ENCODE results near the gene PTCSC3. TPM values are rescaled to one million over a fixed set of nuclear protein-coding genes. Genes with fewer than 3 reads are reported as not detected.

PTCSC3 gene
- total RNA-seq, 1 experiment from 2014 or later = not detected

DNA sequence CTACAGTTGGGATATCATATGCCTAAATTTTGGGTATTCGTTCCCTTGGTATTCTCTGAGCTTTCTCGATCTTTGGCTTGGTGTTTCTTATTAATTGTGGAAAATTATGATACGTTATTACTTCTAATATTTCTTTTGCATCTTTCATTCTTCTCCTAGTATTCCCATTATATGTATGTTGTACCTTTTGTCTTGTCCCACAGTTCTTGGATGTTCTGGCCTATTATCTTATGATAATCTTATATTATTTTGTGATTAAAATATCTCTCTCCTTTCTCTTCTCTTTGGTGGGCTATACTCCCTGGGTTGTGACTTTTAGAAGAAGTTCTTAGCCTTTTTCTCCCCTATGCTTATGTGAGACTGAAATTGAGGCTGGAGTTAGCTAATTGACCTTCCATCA is 25.2 kb downstream of the PTCSC3 start:
- DNase-seq (ENCODE audit: low read depth, low spot score) = no peak
- no peak for ATAC-seq
- no peaks in the 10 kb centered on the region for H3K4me1 ChIP-seq (ENCODE audit: control insufficient read depth, insufficient read depth, low read length)
- in situ Hi-C loops (cut with HindIII; ENCODE audit: low pct_unique_long_range_greater_than_20kb, low sequenced_read_pairs) (no loop called here), intact Hi-C loops (cut with micrococcal nuclease; ENCODE audit: unreplicated experiment) (no loop called here)
- POLR2A ChIA-PET = no interaction called here
- no peaks in the 10 kb centered on the region for H3K9me3 ChIP-seq (ENCODE audit: control insufficient read depth, insufficient read depth, low read depth, low read length)
- CTCF ChIA-PET = no interaction called here
- BruUV-seq (replicated peaks) = no TSS peak
- H3K36me3 ChIP-seq (ENCODE audit: control insufficient read depth, insufficient read depth, low read length) = no peaks in the 10 kb centered on the region
- H3K4me3 ChIP-seq (ENCODE audit: low read depth in 2 of 2, low read length in 2 of 2) = no peak overlapping the region
- no peak overlapping the region for H3K27ac ChIP-seq (ENCODE audit: low read length)
- TF ChIP-seq, protein P1, sequence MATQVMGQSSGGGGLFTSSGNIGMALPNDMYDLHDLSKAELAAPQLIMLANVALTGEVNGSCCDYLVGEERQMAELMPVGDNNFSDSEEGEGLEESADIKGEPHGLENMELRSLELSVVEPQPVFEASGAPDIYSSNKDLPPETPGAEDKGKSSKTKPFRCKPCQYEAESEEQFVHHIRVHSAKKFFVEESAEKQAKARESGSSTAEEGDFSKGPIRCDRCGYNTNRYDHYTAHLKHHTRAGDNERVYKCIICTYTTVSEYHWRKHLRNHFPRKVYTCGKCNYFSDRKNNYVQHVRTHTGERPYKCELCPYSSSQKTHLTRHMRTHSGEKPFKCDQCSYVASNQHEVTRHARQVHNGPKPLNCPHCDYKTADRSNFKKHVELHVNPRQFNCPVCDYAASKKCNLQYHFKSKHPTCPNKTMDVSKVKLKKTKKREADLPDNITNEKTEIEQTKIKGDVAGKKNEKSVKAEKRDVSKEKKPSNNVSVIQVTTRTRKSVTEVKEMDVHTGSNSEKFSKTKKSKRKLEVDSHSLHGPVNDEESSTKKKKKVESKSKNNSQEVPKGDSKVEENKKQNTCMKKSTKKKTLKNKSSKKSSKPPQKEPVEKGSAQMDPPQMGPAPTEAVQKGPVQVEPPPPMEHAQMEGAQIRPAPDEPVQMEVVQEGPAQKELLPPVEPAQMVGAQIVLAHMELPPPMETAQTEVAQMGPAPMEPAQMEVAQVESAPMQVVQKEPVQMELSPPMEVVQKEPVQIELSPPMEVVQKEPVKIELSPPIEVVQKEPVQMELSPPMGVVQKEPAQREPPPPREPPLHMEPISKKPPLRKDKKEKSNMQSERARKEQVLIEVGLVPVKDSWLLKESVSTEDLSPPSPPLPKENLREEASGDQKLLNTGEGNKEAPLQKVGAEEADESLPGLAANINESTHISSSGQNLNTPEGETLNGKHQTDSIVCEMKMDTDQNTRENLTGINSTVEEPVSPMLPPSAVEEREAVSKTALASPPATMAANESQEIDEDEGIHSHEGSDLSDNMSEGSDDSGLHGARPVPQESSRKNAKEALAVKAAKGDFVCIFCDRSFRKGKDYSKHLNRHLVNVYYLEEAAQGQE (IDR thresholded peaks at IDR 0.05; ENCODE audit: insufficient read depth in 1 of 2, low read depth in 2 of 2, low read length in 1 of 2) = no peak
- no peak for TF ChIP-seq POLR2AphosphoS5 (IDR thresholded peaks at IDR 0.05; ENCODE audit: low read depth, low read length)
- TF ChIP-seq TCF7L2 (IDR thresholded peaks at IDR 0.05; ENCODE audit: low read depth, low read length) = no peak
- TF ChIP-seq, protein P2, sequence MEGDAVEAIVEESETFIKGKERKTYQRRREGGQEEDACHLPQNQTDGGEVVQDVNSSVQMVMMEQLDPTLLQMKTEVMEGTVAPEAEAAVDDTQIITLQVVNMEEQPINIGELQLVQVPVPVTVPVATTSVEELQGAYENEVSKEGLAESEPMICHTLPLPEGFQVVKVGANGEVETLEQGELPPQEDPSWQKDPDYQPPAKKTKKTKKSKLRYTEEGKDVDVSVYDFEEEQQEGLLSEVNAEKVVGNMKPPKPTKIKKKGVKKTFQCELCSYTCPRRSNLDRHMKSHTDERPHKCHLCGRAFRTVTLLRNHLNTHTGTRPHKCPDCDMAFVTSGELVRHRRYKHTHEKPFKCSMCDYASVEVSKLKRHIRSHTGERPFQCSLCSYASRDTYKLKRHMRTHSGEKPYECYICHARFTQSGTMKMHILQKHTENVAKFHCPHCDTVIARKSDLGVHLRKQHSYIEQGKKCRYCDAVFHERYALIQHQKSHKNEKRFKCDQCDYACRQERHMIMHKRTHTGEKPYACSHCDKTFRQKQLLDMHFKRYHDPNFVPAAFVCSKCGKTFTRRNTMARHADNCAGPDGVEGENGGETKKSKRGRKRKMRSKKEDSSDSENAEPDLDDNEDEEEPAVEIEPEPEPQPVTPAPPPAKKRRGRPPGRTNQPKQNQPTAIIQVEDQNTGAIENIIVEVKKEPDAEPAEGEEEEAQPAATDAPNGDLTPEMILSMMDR (IDR thresholded peaks at IDR 0.05) = no peak
- TF ChIP-seq SIN3A (IDR thresholded peaks at IDR 0.05; ENCODE audit: borderline replicate concordance, insufficient read depth, low read depth, low read length) = no peak
- no peaks in the 10 kb centered on the region for H3K27me3 ChIP-seq (ENCODE audit: control insufficient read depth, insufficient read depth, low read length)

DNA sequence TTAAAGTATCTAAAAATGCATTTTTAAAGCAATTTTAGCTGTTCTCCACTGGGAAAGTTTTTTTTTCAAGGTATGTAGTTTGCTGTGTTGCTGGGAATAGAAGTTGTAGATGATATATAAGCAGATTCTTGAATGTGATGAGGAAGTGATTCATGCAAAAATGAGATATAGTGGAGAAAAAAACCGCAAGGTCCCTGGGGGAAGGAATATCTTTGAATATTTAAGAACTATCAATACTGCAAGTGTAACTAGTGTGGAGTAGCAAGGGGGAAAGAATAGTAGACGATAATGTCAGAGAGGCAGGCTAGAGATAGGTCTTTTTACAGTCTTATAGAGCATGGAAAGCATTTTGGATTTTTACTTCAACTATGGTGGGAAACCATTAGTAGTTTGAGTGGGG is 42.5 kb downstream of the PTCSC3 start:
- no peaks in the 10 kb centered on the region for H3K27me3 ChIP-seq (ENCODE audit: control insufficient read depth, insufficient read depth, low read length)
- ATAC-seq = no peak
- no peak overlapping the region for H3K4me3 ChIP-seq (ENCODE audit: low read depth in 2 of 2, low read length in 2 of 2)
- TF ChIP-seq, protein P1 (IDR thresholded peaks at IDR 0.05; ENCODE audit: insufficient read depth in 1 of 2, low read depth in 2 of 2, low read length in 1 of 2) = no peak
- no peak for TF ChIP-seq SIN3A (IDR thresholded peaks at IDR 0.05; ENCODE audit: borderline replicate concordance, insufficient read depth, low read depth, low read length)
- TF ChIP-seq, protein P2 (IDR thresholded peaks at IDR 0.05) = no peak
- TF ChIP-seq POLR2AphosphoS5 (IDR thresholded peaks at IDR 0.05; ENCODE audit: low read depth, low read length) = no peak
- TF ChIP-seq TCF7L2 (IDR thresholded peaks at IDR 0.05; ENCODE audit: low read depth, low read length) = no peak
- intact Hi-C loops (cut with micrococcal nuclease; ENCODE audit: unreplicated experiment) (no loop called here), in situ Hi-C loops (cut with HindIII; ENCODE audit: low pct_unique_long_range_greater_than_20kb, low sequenced_read_pairs) (no loop called here)
- H3K36me3 ChIP-seq (ENCODE audit: control insufficient read depth, insufficient read depth, low read length) = no peaks in the 10 kb centered on the region
- ChIA-PET CTCF (no interaction called here), POLR2A (no interaction called here)
- H3K4me1 ChIP-seq (ENCODE audit: control insufficient read depth, insufficient read depth, low read length) = no peaks in the 10 kb centered on the region
- H3K9me3 ChIP-seq (ENCODE audit: control insufficient read depth, insufficient read depth, low read depth, low read length) = no peaks in the 10 kb centered on the region
- H3K27ac ChIP-seq (ENCODE audit: low read length) = no peak overlapping the region
- DNase-seq (ENCODE audit: low read depth, low spot score) = no peak
- BruUV-seq (replicated peaks) = no TSS peak

Measured in Panc1 (cell line).